Measurements from ENCODE around the gene RIT2.

Gene RIT2

GRCh38 chr18:43130716-43131260 is 15.3 kb upstream of the RIT2 start:
- no peaks in the 10 kb centered on the region for H3K27me3 ChIP-seq (ENCODE audit: control insufficient read depth, insufficient read depth, low read length)
- H3K4me3 ChIP-seq (ENCODE audit: low read depth, low read length): no peak overlapping the region
- H3K27ac ChIP-seq (ENCODE audit: low read depth, low read length): no peak overlapping the region
- H3K9ac ChIP-seq (ENCODE audit: low read length): no peak overlapping the region
- H3K9me3 ChIP-seq (ENCODE audit: control insufficient read depth, insufficient read depth, low read depth, low read length): peaks cover 11% of the 10 kb centered on the region; the same call in 1 of the 2 replicates
- H3K36me3 ChIP-seq (ENCODE audit: control insufficient read depth, insufficient read depth, low read length): no peaks in the 10 kb centered on the region
- H3K4me1 ChIP-seq (ENCODE audit: control insufficient read depth, insufficient read depth, low read length): peaks cover 6% of the 10 kb centered on the region; the same call in 1 of the 2 replicates

GRCh38 chr18:43129946-43130524 is 14.6 kb upstream of the RIT2 start:
- Histone ChIP-seq H3K36me3 (ENCODE audit: control insufficient read depth, insufficient read depth, low read length) (no peaks in the 10 kb centered on the region), H3K27me3 (ENCODE audit: control insufficient read depth, insufficient read depth, low read length) (no peaks in the 10 kb centered on the region), H3K9ac (ENCODE audit: low read length) (no peak overlapping the region), H3K4me1 (ENCODE audit: control insufficient read depth, insufficient read depth, low read length) (peaks cover 6% of the 10 kb centered on the region; the same call in 1 of the 2 replicates), H3K4me3 (ENCODE audit: low read depth, low read length) (no peak overlapping the region), H3K27ac (ENCODE audit: low read depth, low read length) (no peak overlapping the region), H3K9me3 (ENCODE audit: control insufficient read depth, insufficient read depth, low read depth, low read length) (peaks cover 8% of the 10 kb centered on the region; the same call in 1 of the 2 replicates)

GRCh38 chr18:43125471-43125870 is 10.0 kb upstream of the RIT2 start:
- Histone ChIP-seq H3K4me3 (ENCODE audit: low read depth, low read length) (no peak overlapping the region), H3K27ac (ENCODE audit: low read depth, low read length) (no peak overlapping the region), H3K9ac (ENCODE audit: low read length) (no peak overlapping the region), H3K27me3 (ENCODE audit: control insufficient read depth, insufficient read depth, low read length) (no peaks in the 10 kb centered on the region), H3K9me3 (ENCODE audit: control insufficient read depth, insufficient read depth, low read depth, low read length) (no peaks in the 10 kb centered on the region), H3K36me3 (ENCODE audit: control insufficient read depth, insufficient read depth, low read length) (no peaks in the 10 kb centered on the region), H3K4me1 (ENCODE audit: control insufficient read depth, insufficient read depth, low read length) (peaks cover 6% of the 10 kb centered on the region; the same call in 1 of the 2 replicates)

DNA sequence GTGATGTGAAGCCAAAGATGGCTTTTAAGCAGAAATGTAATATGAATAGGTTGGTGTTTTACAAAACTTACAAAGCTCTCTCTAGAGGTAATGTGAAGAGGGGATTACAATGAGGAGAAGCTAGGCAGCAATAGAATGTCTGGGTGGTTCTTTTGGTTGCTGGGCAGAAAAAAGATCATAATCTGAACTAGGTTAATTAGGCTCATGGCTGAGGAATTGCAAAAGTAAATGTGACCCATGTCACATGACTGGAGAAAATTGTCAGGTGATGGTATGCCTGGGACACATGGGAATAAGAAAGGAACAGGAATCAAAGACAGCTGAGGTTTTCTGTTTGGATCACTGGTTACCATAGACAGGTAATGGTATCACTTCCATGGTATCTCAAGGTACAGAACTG is 7.5 kb upstream of the RIT2 start:
- no peak overlapping the region for H3K4me3 ChIP-seq (ENCODE audit: low read depth, low read length)
- no peaks in the 10 kb centered on the region for H3K9me3 ChIP-seq (ENCODE audit: control insufficient read depth, insufficient read depth, low read depth, low read length)
- H3K36me3 ChIP-seq (ENCODE audit: control insufficient read depth, insufficient read depth, low read length): no peaks in the 10 kb centered on the region
- no peaks in the 10 kb centered on the region for H3K27me3 ChIP-seq (ENCODE audit: control insufficient read depth, insufficient read depth, low read length)
- H3K27ac ChIP-seq (ENCODE audit: low read depth, low read length): no peak overlapping the region
- peaks cover 6% of the 10 kb centered on the region; the same call in 1 of the 2 replicates for H3K4me1 ChIP-seq (ENCODE audit: control insufficient read depth, insufficient read depth, low read length)
- H3K9ac ChIP-seq (ENCODE audit: low read length): no peak overlapping the region

DNA sequence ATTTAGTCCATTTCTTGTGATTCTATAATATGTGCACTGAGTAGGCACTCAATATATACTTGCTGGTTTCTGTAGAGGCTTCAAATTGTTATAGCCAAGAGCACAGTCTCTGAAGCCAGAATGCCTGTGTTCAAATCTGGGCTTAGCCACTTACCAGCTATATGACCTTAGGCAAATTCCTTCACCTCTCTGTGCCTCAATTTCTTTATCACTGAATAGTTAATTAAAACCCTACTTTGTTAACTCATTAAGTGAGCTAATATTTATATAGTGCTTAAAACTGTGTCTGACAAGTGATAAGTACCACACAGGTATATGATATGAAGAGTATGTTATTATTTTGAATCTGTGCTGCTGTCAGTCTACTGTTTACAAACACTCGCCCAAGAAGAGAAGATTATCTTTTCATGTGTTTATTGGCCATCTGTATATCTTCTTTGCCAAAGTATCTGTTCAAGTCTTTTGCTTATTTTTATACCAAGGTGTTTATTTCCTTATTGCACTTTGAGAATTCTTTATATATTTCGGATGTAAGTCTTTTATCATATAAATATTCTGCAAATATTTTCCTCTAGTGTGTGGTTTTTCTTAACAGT is 1.3 kb upstream of the RIT2 start:
- H3K4me1 ChIP-seq (ENCODE audit: control insufficient read depth, insufficient read depth, low read length): no peaks in the 10 kb centered on the region
- H3K27me3 ChIP-seq (ENCODE audit: control insufficient read depth, insufficient read depth, low read length): no peaks in the 10 kb centered on the region
- H3K9me3 ChIP-seq (ENCODE audit: control insufficient read depth, insufficient read depth, low read depth, low read length): no peaks in the 10 kb centered on the region
- no peaks in the 10 kb centered on the region for H3K36me3 ChIP-seq (ENCODE audit: control insufficient read depth, insufficient read depth, low read length)
- H3K27ac ChIP-seq (ENCODE audit: low read depth, low read length): no peak overlapping the region
- H3K9ac ChIP-seq (ENCODE audit: low read length): no peak overlapping the region
- no peak overlapping the region for H3K4me3 ChIP-seq (ENCODE audit: low read depth, low read length)

- H3K27ac ChIP-seq (ENCODE audit: low read depth, low read length): no peak overlapping the region
- H3K4me3 ChIP-seq (ENCODE audit: low read depth, low read length): no peak overlapping the region
- H3K9ac ChIP-seq (ENCODE audit: low read length): no peak overlapping the region
- no peaks in the 10 kb centered on the region for H3K27me3 ChIP-seq (ENCODE audit: control insufficient read depth, insufficient read depth, low read length)
- no peaks in the 10 kb centered on the region for H3K36me3 ChIP-seq (ENCODE audit: control insufficient read depth, insufficient read depth, low read length)
- H3K9me3 ChIP-seq (ENCODE audit: control insufficient read depth, insufficient read depth, low read depth, low read length): no peaks in the 10 kb centered on the region
- H3K4me1 ChIP-seq (ENCODE audit: control insufficient read depth, insufficient read depth, low read length): peaks cover under 1% of the 10 kb centered on the region; the same call in 1 of the 2 replicates
These were observed 2.1 kb downstream of the RIT2 start for GRCh38 chr18:43113220-43113895.

DNA sequence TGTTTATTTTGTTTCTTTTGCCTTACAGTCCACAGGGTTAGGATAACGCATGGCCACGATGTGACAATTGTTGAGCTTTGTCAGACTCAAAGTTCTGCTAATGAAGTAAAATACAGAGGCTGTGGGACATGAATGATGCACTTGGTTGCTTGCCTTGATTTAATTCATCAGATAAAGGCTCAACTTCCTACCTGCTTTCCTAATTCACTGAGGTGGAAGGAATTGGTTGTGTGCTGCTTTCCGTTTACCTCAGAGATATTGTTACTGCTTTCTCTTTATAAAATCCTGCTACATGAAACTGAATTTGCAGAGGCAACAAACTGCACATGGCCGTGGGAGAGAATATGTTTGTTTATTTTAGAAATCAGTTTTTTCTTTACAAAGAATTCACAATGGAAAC is 6.6 kb downstream of the RIT2 start:
- peaks cover 11% of the 10 kb centered on the region; the same call in 1 of the 2 replicates for H3K4me1 ChIP-seq (ENCODE audit: control insufficient read depth, insufficient read depth, low read length)
- no peaks in the 10 kb centered on the region for H3K9me3 ChIP-seq (ENCODE audit: control insufficient read depth, insufficient read depth, low read depth, low read length)
- no peak overlapping the region for H3K27ac ChIP-seq (ENCODE audit: low read depth, low read length)
- no peaks in the 10 kb centered on the region for H3K36me3 ChIP-seq (ENCODE audit: control insufficient read depth, insufficient read depth, low read length)
- no peak overlapping the region for H3K9ac ChIP-seq (ENCODE audit: low read length)
- H3K27me3 ChIP-seq (ENCODE audit: control insufficient read depth, insufficient read depth, low read length): no peaks in the 10 kb centered on the region
- H3K4me3 ChIP-seq (ENCODE audit: low read depth, low read length): no peak overlapping the region

- Histone ChIP-seq H3K4me1 (ENCODE audit: control insufficient read depth, insufficient read depth, low read length) (peaks cover 11% of the 10 kb centered on the region; the same call in 1 of the 2 replicates), H3K36me3 (ENCODE audit: control insufficient read depth, insufficient read depth, low read length) (no peaks in the 10 kb centered on the region), H3K9me3 (ENCODE audit: control insufficient read depth, insufficient read depth, low read depth, low read length) (no peaks in the 10 kb centered on the region), H3K27ac (ENCODE audit: low read depth, low read length) (no peak overlapping the region), H3K27me3 (ENCODE audit: control insufficient read depth, insufficient read depth, low read length) (no peaks in the 10 kb centered on the region), H3K4me3 (ENCODE audit: low read depth, low read length) (no peak overlapping the region), H3K9ac (ENCODE audit: low read length) (no peak overlapping the region)
These were observed 7.0 kb downstream of the RIT2 start for GRCh38 chr18:43108469-43108868.

- H3K9ac ChIP-seq (ENCODE audit: low read length): no peak overlapping the region
- H3K4me3 ChIP-seq (ENCODE audit: low read depth, low read length): no peak overlapping the region
- H3K4me1 ChIP-seq (ENCODE audit: control insufficient read depth, insufficient read depth, low read length): no peaks in the 10 kb centered on the region
- no peak overlapping the region for H3K27ac ChIP-seq (ENCODE audit: low read depth, low read length)
- H3K36me3 ChIP-seq (ENCODE audit: control insufficient read depth, insufficient read depth, low read length): no peaks in the 10 kb centered on the region
- no peaks in the 10 kb centered on the region for H3K9me3 ChIP-seq (ENCODE audit: control insufficient read depth, insufficient read depth, low read depth, low read length)
- no peaks in the 10 kb centered on the region for H3K27me3 ChIP-seq (ENCODE audit: control insufficient read depth, insufficient read depth, low read length)
These were observed 21.8 kb downstream of the RIT2 start for GRCh38 chr18:43093646-43094045.

DNA sequence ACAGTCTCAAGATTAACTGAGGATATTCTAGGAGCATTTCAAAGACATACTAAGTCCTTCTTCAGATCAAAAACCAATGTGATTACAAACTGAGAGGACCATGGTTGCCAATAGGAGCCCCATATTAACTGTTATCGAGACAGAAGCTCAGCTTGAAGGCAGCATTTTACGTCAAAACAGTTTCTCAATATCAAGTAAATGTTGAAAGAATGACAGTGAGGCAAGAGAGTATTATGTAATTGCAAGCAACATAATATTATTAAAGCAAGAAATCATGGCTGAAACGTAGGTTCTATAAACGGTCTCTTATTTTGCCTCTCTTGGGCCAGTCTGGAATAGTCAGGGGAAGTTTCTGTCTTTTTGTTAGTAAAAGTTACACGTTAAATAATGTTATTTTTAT is 22.9 kb downstream of the RIT2 start:
- Histone ChIP-seq H3K27me3 (ENCODE audit: control insufficient read depth, insufficient read depth, low read length) (no peaks in the 10 kb centered on the region), H3K4me1 (ENCODE audit: control insufficient read depth, insufficient read depth, low read length) (no peaks in the 10 kb centered on the region), H3K4me3 (ENCODE audit: low read depth, low read length) (no peak overlapping the region), H3K36me3 (ENCODE audit: control insufficient read depth, insufficient read depth, low read length) (no peaks in the 10 kb centered on the region), H3K9me3 (ENCODE audit: control insufficient read depth, insufficient read depth, low read depth, low read length) (no peaks in the 10 kb centered on the region), H3K9ac (ENCODE audit: low read length) (no peak overlapping the region), H3K27ac (ENCODE audit: low read depth, low read length) (no peak overlapping the region)

DNA sequence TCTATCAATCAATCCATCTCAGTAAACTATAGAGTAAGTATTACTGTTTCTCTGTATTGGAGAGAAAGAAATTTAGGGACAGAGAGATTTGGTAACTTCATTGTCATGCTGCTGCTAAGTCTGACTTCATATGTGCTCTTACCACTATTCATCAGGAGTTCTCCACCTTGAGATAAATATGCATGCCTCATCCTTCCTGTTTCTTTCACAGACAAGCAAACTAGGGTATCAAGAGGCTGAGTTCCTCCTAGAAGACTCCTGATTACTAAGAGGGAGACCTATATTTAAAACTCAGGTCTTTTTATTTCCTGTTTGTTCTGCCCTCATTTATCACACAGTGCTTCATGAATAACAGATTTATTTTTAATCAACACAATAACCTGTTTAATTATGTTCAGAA is 34.1 kb downstream of the RIT2 start:
- no peaks in the 10 kb centered on the region for H3K27me3 ChIP-seq (ENCODE audit: control insufficient read depth, insufficient read depth, low read length)
- no peaks in the 10 kb centered on the region for H3K36me3 ChIP-seq (ENCODE audit: control insufficient read depth, insufficient read depth, low read length)
- no peak overlapping the region for H3K4me3 ChIP-seq (ENCODE audit: low read depth, low read length)
- no peak overlapping the region for H3K9ac ChIP-seq (ENCODE audit: low read length)
- peaks cover 35% of the 10 kb centered on the region; the same call in 1 of the 2 replicates for H3K4me1 ChIP-seq (ENCODE audit: control insufficient read depth, insufficient read depth, low read length)
- no peak overlapping the region for H3K27ac ChIP-seq (ENCODE audit: low read depth, low read length)
- no peaks in the 10 kb centered on the region; the same call in 1 of the 2 replicates for H3K9me3 ChIP-seq (ENCODE audit: control insufficient read depth, insufficient read depth, low read depth, low read length)

All from HUES6 (cell line).